H9 (cell line): Measurements from ENCODE around the gene IFT25. TPM values are rescaled to one million over a fixed set of nuclear protein-coding genes. Genes with fewer than 3 reads are reported as not detected.

Experiments used
- DNase-seq: peaks from one replicate; pipeline ENCODE4 v3.0.0-alpha.2; 2017
- H2AFZ ChIP-seq: one replicate; pipeline ENCODE4 v1.6.1; 2013; ENCODE audit warnings: mild to moderate bottlenecking, low read length, control low read depth, moderate library complexity
- H2AK5ac ChIP-seq: 2 replicates; pipeline ENCODE4 v1.6.1; 2013; ENCODE audit warnings: low read length, control low read depth, mixed read lengths; ENCODE audit not compliant: insufficient read length
- H2BK120ac ChIP-seq: one replicate; pipeline ENCODE4 v1.6.1; 2013; ENCODE audit warnings: low read depth, mild to moderate bottlenecking, low read length, control low read depth, inconsistent platforms; ENCODE audit not compliant: poor library complexity, severe bottlenecking
- H2BK12ac ChIP-seq: 2 replicates; pipeline ENCODE4 v1.6.1; 2013; ENCODE audit warnings: low read length, control low read depth, mixed read lengths, low read depth; ENCODE audit not compliant: insufficient read length
- H2BK15ac ChIP-seq: 2 replicates; pipeline ENCODE4 v1.6.1; 2013; ENCODE audit warnings: low read depth, low read length, control low read depth
- H2BK20ac ChIP-seq: one replicate; pipeline ENCODE4 v1.6.1; 2013; ENCODE audit warnings: low read depth, mild to moderate bottlenecking, low read length, control low read depth, inconsistent platforms; ENCODE audit not compliant: poor library complexity, severe bottlenecking
- H2BK5ac ChIP-seq: 2 replicates; pipeline ENCODE4 v1.6.1; 2013; ENCODE audit warnings: low read length, control low read depth, mixed read lengths; ENCODE audit not compliant: insufficient read length
- H3K14ac ChIP-seq: 2 replicates; pipeline ENCODE4 v1.6.1; 2013; ENCODE audit warnings: low read length, control low read depth; ENCODE audit not compliant: insufficient read depth
- H3K18ac ChIP-seq: 2 replicates; pipeline ENCODE4 v1.6.1; 2013; ENCODE audit warnings: low read depth, mild to moderate bottlenecking, mixed read lengths, low read length, control low read depth; ENCODE audit not compliant: insufficient read length
- H3K23ac ChIP-seq: 2 replicates; pipeline ENCODE4 v1.6.1; 2013; ENCODE audit warnings: low read length, control low read depth, mixed read lengths, low read depth; ENCODE audit not compliant: insufficient read length
- H3K23me2 ChIP-seq: 2 replicates; pipeline ENCODE4 v1.6.1; 2013; ENCODE audit warnings: low read depth, mild to moderate bottlenecking, mixed read lengths, low read length, control low read depth; ENCODE audit not compliant: insufficient read length, poor library complexity, severe bottlenecking
- H3K27ac ChIP-seq: 2 replicates; pipeline ENCODE4 v1.5.1; 2013; ENCODE audit warnings: low read length, control low read depth, mixed read lengths, low read depth; ENCODE audit not compliant: insufficient read length
- H3K27me3 ChIP-seq: 2 replicates; pipeline ENCODE4 v1.6.1; 2013; ENCODE audit warnings: low read length, control low read depth, inconsistent platforms; ENCODE audit not compliant: insufficient read depth
- H3K4ac ChIP-seq: 2 replicates; pipeline ENCODE4 v1.6.1; 2013; ENCODE audit warnings: low read depth, mild to moderate bottlenecking, control low read depth, inconsistent platforms, low read length, moderate library complexity
- H3K4me1 ChIP-seq: 2 replicates; pipeline ENCODE4 v1.6.1; 2013; ENCODE audit warnings: low read length, control low read depth, inconsistent platforms; ENCODE audit not compliant: insufficient read depth
- H3K4me2 ChIP-seq: 2 replicates; pipeline ENCODE4 v1.6.1; 2013; ENCODE audit warnings: low read length, control low read depth, mixed read lengths; ENCODE audit not compliant: insufficient read length, insufficient read depth
- H3K56ac ChIP-seq: 2 replicates; pipeline ENCODE4 v1.6.1; 2013; ENCODE audit warnings: low read depth, mild to moderate bottlenecking, mixed read lengths, low read length, control low read depth; ENCODE audit not compliant: insufficient read length
- H3K79me1 ChIP-seq: 2 replicates; pipeline ENCODE4 v1.6.1; 2013; ENCODE audit warnings: low read depth, mild to moderate bottlenecking, moderate library complexity, low read length, control low read depth, inconsistent platforms; ENCODE audit not compliant: insufficient read depth, poor library complexity, severe bottlenecking
- H3K79me2 ChIP-seq: 2 replicates; pipeline ENCODE4 v1.6.1; 2013; ENCODE audit warnings: low read length, control low read depth, inconsistent platforms; ENCODE audit not compliant: insufficient read depth
- H3K9ac ChIP-seq: 2 replicates; pipeline ENCODE4 v1.6.1; 2013; ENCODE audit warnings: low read length, control low read depth, mixed read lengths; ENCODE audit not compliant: insufficient read length; ENCODE audit errors: extremely low read depth
- H3K9me3 ChIP-seq: one replicate; pipeline ENCODE4 v1.6.1; 2013; ENCODE audit warnings: low read depth, low read length, inconsistent platforms; ENCODE audit not compliant: control insufficient read depth
- H3T11ph ChIP-seq: one replicate; pipeline ENCODE4 v1.6.1; 2013; ENCODE audit warnings: mild to moderate bottlenecking, low read length, control low read depth, inconsistent platforms
- H4K20me1 ChIP-seq: one replicate; pipeline ENCODE4 v1.6.1; 2013; ENCODE audit not compliant: control insufficient read depth, insufficient read length, insufficient read depth
- H4K5ac ChIP-seq: 2 replicates; pipeline ENCODE4 v1.6.1; 2013; ENCODE audit warnings: low read depth, mild to moderate bottlenecking, mixed read lengths, low read length, control low read depth; ENCODE audit not compliant: insufficient read length
- H4K8ac ChIP-seq: replicated peaks from 2 replicates; pipeline ENCODE4 v1.6.1; 2013; ENCODE audit warnings: low read length, control low read depth, mixed read lengths, low read depth; ENCODE audit not compliant: insufficient read length
- H4K91ac ChIP-seq: 2 replicates; pipeline ENCODE4 v1.6.1; 2013; ENCODE audit warnings: low read depth, mild to moderate bottlenecking, moderate library complexity, mixed read lengths, low read length, control low read depth; ENCODE audit not compliant: insufficient read length
- H3K27ac Mint-ChIP-seq, 3 experiments: 2 replicates in 2 of 3; 3 replicates in 1 of 3; pipeline ENCODE4 v1.8.0; 2020 to 2021; ENCODE audit warnings: mixed read lengths in 3 of 3, mild to moderate bottlenecking in 1 of 3, moderate library complexity in 1 of 3
- H3K27me3 Mint-ChIP-seq: 2 replicates; pipeline ENCODE4 v1.8.0; 2021; ENCODE audit warnings: low read depth, mild to moderate bottlenecking, moderate library complexity, mixed read lengths
- H3K36me3 Mint-ChIP-seq, 3 experiments: 2 replicates in 2 of 3; 3 replicates in 1 of 3; pipeline ENCODE4 v1.8.0; 2020 to 2021; ENCODE audit warnings: low read depth in 3 of 3, mixed read lengths in 3 of 3; ENCODE audit not compliant: insufficient read depth in 1 of 3
- H3K4me1 Mint-ChIP-seq, 2 experiments: 2 replicates each; pipeline ENCODE4 v1.8.0; 2020; ENCODE audit warnings: mixed read lengths in 2 of 2
- H3K4me3 Mint-ChIP-seq, 2 experiments: 2 replicates in 1 of 2; 3 replicates in 1 of 2; pipeline ENCODE4 v1.8.0; 2020 to 2021; ENCODE audit warnings: mild to moderate bottlenecking in 2 of 2, mixed read lengths in 2 of 2, moderate library complexity in 1 of 2
- H3K9me3 Mint-ChIP-seq, 2 experiments: 2 replicates in 1 of 2; 3 replicates in 1 of 2; pipeline ENCODE4 v1.8.0; 2020; ENCODE audit warnings: mild to moderate bottlenecking in 2 of 2, mixed read lengths in 2 of 2, moderate library complexity in 1 of 2
- WGBS: extraction: QIAGEN DNeasy Blood & Tissue Kit; methylation state at CpG from one replicate; pipeline ENCODE4 v1.1.7; 2013; ENCODE audit warnings: missing lambda C conversion rate, low lambda C conversion rate, mixed read lengths; ENCODE audit not compliant: insufficient read length; ENCODE audit errors: extremely low coverage; 5-methylcytosine and 5-hydroxymethylcytosine counted together
- total RNA-seq: library from RNA; stranded (reverse); gene quantifications from 2 replicates; pipeline ENCODE4 v1.2.1, GENCODE V29; 2021
- TF ChIP-seq, protein P1 (sequence below): fragments of 200-600 bp; sonication (generic); conservative IDR thresholded peaks from 3 replicates; pipeline ENCODE4 v1.8.0; 2021; ENCODE audit warnings: antibody characterized with exemption, mild to moderate bottlenecking

The IFT25 gene
- total RNA-seq, 1 experiment from 2014 or later: 36.8 TPM

DNA sequence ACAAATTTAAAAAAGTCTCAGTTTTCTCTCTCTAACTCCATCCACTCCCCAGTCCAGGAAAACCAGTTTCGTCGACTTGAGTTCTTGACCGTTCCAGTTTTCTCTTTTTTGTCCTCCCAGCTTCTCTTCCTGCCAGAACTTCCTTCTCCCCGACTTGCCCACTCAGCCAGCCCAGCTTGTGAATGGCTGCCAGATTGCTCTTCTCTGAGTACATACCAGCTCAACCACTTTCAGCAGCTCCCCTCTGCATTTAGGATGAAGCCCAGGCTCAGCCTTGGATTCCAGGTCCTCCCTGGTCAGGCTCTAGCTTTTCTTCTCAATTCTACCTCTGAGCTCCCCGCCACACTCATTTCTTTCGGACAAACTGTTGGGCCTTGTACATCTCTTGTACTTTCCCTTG lies 50.1 kb downstream of the IFT25 start:
- Histone ChIP-seq H3K18ac (no peak overlapping the region), H3K4me2 (no peak overlapping the region), H3K9me3 (no peaks in the 10 kb centered on the region), H2BK20ac (no peak overlapping the region), H3K9ac (no peak overlapping the region), H3K14ac (no peak overlapping the region), H3K79me2 (no peaks in the 10 kb centered on the region), H4K91ac (no peak overlapping the region), H3K27ac (no peak overlapping the region), H3K27me3 (no peaks in the 10 kb centered on the region), H2AK5ac (no peak overlapping the region), H2BK120ac (no peak overlapping the region), H3K4ac (no peak overlapping the region), H2AFZ (no peak overlapping the region), H3K4me1 (no peaks in the 10 kb centered on the region; the same call in 1 of the 2 replicates), H4K8ac (no peak overlapping the region), H3K23ac (no peak overlapping the region), H2BK15ac (no peak overlapping the region), H2BK12ac (no peak overlapping the region), H3T11ph (no peak overlapping the region), H3K23me2 (no peaks in the 10 kb centered on the region), H2BK5ac (no peak overlapping the region), H4K5ac (no peak overlapping the region), H4K20me1 (no peaks in the 10 kb centered on the region), H3K56ac (no peak overlapping the region), H3K79me1 (no peaks in the 10 kb centered on the region)
- Mint-ChIP-seq H3K9me3 (no peaks in the 10 kb centered on the region), H3K4me1 (peaks cover 5 to 8% of the 10 kb centered on the region in 2 experiments), H3K36me3 (no peaks in the 10 kb centered on the region), H3K27ac (no peak overlapping the region), H3K27me3 (peaks cover 10% of the 10 kb centered on the region), H3K4me3 (no peak overlapping the region)
- DNase-seq: no peak
- no CpG with 5 or more reads among the region's 6 CpGs for WGBS
- TF ChIP-seq, protein P1, sequence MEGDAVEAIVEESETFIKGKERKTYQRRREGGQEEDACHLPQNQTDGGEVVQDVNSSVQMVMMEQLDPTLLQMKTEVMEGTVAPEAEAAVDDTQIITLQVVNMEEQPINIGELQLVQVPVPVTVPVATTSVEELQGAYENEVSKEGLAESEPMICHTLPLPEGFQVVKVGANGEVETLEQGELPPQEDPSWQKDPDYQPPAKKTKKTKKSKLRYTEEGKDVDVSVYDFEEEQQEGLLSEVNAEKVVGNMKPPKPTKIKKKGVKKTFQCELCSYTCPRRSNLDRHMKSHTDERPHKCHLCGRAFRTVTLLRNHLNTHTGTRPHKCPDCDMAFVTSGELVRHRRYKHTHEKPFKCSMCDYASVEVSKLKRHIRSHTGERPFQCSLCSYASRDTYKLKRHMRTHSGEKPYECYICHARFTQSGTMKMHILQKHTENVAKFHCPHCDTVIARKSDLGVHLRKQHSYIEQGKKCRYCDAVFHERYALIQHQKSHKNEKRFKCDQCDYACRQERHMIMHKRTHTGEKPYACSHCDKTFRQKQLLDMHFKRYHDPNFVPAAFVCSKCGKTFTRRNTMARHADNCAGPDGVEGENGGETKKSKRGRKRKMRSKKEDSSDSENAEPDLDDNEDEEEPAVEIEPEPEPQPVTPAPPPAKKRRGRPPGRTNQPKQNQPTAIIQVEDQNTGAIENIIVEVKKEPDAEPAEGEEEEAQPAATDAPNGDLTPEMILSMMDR: no peak
